Hematopoietic multipotent progenitor cell (in vitro differentiated cells): Measurements from ENCODE around the gene GRK5. TPM values are rescaled to one million over a fixed set of nuclear protein-coding genes. Genes with fewer than 3 reads are reported as not detected.

Experiments
- DNase-seq, 3 donors: peaks; one replicate each; pipeline ENCODE4 v3.0.0-alpha.2; 2011 to 2015; ENCODE audit warnings: low read depth in 2 of 3, low spot score in 2 of 3
- total RNA-seq: library from RNA; depleted of rRNA; stranded (reverse); fragments of >200 nt; gene quantifications from one replicate; pipeline ENCODE4 v1.2.3, GENCODE V29; 2012

Gene GRK5
- total RNA-seq, 1 donor, result 2.2 TPM

DNA sequence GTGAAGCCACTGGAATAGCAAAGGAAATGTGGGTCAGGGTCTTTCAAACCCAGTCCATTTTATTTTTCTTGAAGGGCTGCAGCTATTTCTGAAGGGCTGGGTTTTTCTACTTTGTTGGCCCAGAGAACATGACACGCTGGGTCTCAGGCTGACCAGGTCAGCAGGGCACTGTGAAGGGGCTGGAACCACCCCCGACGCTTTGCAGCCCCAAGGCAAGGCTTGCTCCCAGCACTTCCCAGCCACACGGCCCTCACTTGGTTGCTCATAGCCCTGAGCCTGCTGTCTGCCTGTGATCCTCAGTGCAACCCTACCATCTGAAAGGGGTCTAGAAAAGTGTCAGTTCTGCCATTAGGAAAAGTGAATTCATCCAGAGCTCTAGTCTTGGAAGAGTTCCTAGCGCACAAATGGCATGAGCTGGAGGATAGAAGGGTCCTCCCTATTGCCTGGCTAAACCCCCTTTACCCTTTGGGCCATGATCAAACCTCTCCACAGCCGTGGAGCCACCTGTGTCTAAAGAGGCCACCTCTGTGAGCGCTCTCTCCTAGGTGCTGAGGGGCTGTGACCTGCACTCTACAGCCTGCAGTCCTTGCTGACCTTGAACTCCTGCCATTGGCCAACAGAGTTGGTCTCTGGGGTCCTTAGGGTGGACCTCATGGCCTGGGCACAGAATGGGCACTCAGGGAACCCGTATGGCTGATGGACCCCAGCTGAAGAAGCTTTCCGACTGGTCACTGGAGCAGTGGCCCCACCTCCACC, 203.2 kb downstream of the GRK5 start:
- no peak for DNase-seq

DNA sequence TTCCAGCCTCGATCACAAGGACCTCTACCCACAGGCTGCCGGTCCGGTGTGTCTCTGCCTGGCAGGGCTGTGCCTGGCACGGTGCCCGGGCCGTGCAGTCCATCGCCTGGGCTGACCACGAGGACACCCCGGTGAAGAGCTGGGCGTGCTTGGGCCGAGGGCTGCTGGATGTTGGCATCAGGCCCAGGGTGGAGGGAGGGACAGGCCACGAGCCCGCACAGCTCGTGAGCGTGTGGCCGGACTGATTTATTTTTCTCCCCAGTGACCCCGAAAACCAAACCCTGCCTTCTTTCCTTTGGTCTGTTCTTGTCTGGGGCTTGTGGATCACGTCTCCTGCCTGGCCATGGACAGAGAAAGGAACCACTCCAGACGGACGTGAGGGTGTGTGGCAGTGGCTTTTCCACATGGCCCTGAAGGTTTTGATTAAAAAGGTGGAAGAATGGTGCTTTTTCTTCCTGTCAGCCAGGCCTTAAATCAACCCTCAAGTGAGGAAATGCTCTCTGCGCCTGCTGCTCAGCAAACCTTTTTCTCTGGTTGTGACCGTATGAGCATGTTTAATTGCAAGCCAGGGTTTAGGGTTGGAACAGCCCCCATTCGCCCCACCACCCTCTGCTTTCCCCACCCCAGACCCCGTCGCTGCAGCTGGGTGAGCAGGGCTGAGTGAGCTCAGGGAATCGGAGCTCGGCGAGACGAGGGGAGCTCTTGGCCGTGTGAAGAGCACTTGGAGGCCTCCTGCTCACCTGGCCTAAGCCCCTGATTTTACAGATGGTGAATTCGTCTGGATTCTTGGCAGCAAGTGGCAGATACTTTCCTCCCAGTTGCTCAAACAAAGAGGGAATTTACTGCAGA, 205.1 kb downstream of the GRK5 start:
- no peak for DNase-seq

DNA sequence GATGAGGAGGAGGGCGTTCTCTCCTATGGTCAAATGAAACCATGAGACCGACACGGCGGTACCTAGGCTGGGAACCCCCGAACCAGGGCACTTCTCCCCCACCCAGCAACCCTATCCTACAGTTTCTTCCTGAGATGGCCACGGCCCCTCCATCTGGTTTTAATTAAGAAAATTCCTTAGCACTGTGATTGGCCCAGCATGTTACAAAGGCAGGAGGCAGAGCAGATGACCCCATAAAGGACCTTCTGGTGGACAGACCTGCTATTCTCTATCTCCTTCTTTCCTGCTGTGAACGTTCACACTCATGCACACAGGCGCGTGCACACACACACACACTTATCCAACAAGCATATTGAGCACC, 205.7 kb downstream of the GRK5 start:
- no peak for DNase-seq

DNA sequence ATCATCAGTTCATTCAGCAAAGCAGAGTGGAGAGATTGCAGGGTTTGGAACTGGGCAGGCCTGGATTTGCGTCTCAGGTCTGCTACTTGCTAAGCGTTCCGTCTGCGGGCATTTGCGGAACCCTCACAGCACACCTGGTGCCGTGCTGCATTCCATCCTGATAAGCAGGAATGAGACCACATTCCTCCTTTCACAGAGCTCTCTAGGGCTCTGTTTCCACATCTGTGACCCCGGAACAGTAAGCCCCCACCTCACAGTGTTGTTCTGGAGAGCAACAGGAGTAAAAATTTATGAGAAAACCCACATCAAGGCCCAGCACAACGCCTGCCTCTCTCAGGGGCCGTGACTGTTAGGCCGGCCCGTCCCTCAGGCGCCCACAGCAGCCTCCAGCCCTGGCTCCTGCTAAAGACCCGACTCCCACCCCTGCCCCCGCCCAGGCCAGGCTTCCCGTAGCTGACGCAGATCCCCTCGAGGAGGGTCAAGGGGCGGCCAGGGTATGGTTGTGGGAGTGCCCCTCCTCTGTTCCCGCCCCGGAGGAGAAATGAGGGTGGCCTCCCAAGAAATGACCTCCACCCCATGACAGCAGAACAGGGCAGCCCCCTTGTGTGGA, 206.2 kb downstream of the GRK5 start:
- no peak for DNase-seq

DNA sequence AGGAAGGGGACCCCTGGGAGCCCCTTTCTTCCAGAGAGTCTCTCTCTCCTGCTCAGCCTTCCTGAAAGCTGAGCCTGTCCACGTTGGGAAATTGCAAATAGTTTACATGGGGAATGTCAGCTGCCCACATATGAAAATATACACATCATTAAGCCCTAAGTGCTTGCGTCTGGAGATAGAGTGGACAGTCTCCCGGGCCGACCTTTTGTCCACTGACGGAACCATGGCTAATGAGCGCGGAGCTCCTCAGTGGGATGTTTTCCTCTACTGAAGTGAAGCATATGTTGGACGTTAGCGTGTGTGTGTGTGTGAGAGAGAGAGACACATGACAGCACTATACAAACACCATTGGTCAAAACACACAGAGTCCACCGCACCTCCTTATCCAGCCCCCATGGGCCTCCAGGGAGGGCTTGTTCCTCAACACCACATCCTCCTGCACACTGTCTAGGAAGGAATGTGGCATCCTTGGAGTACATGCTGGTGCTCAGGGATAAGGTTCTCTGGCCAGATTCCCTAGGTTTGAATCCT, 206.8 kb downstream of the GRK5 start:
- DNase-seq, result no peak

DNA sequence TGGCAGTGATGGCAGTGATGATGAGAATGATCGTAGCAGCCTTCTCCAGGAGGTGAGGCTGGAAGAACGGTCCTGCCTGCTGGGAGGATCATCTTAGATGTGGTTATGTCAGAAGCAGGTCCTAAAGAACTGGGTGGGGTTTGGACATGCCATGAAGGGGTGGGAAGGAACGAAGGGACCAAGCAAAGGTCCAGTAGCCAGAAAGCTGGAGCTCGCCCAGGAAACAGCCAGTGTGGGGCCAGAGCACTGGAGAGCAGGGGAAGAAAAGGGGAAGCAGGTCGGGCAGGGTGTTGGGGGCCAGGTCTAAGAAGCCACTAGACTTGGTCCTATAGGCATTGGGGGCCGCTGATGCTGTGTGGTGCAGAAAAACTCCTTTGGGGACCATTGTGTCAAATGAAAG, 207.8 kb downstream of the GRK5 start:
- no peak for DNase-seq

DNA sequence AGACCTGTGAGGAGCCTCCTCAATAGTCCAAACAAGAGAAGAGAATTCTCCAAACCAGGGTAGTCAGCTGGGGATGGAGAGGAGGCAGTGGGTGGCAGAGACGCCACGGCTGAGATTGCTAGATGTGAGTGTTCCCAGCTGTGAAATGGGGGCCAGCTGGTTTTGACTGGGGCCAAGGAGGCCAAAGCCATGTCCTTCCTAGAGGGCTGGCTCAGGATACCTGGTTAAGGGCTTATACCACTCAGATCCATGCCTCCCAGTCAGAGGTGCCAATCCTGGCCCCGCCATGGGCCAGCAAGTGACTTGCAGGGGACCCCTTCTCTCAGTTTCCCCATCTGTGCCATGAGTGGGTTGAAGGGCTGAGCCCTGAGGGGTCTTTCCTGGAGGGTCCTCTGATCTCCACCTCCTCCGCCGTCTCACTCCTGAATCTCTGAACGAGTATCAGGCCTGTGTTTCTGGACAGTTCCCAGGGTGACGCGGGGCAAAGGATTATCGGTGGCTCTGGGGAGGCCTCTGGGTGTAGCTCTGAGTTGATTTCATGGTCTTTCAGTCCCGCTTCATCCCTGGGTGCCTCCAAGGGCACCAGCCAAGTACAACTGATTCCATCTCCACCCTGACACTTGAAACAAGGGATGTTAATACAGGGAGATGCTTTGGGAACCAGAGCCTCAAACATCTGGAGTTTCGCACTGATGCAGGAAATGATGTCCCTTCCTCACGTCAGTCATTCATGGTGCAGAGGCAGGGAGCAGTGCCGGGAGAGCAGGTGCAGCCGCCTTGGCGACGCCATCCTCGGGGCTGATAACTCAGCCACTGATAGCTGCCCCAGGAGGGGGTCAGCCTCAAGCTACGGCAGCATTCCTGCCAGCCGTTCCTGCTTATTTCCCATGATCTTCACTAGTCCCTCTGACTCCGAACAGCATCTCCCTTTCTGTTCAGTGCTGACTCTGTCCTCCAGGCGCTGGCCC, 208.4 kb downstream of the GRK5 start:
- DNase-seq, result no peak

DNA sequence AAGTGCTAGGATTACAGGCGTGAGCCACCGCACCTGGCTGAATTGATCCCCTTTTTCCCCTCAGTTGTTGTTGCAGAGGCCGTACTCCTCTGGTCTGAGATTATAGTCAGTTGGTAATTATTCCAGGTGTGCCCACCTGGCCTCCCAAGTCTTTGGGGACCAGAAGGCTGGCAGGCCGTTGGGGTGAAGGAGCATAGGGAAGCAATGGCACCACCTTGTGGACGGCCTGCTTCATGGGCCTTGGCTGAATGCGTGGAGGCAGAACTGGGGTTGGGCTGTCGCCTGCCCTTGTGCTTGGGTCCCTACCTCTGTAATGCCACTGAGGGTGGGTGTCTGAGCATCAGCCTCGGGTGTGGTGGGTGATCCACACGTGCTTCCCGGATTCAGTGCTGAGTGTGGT, 209.5 kb downstream of the GRK5 start:
- peak; percentile 33 to 83 (median 68) for DNase-seq

DNA sequence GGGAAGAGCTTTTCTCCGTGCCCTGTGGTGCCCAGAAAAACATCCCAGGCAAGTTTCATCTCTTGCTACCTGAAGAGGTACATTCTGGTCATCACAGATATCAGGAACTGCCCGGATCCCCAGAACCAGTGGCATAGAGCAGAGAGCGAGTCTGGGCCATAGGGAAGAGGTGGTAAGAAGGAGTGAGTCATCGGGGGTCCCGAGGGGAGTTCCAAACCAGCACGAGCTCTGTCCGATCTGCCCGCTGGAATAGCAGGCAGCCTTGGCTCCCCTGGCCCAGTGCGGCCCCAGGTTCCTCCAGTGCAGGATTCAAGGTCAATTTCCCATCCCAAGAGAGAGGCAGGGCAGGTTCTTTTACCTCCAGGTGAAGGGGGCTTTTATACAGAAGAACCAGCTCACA, 210.5 kb downstream of the GRK5 start:
- DNase-seq, result no peak

DNA sequence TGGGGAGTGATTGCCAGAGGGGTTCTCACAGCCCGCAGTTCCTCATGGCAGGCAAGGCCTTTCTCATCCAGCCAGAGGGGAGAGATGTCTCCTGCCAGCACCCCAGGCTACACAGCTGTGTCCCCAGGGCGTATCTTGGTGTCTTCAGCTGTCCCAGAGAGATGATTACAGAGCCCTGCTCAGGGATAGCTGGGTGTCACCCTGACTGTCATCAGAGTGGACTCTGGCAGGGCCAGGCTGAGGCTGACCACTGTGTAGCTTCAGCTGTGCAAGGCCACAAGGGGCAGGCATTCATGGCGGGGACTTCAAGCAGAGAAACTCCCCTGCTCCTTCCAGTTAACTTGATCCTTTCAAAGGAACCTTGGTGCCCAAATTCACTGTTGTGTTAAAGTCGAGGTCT, 211.0 kb downstream of the GRK5 start:
- DNase-seq, result no peak

DNA sequence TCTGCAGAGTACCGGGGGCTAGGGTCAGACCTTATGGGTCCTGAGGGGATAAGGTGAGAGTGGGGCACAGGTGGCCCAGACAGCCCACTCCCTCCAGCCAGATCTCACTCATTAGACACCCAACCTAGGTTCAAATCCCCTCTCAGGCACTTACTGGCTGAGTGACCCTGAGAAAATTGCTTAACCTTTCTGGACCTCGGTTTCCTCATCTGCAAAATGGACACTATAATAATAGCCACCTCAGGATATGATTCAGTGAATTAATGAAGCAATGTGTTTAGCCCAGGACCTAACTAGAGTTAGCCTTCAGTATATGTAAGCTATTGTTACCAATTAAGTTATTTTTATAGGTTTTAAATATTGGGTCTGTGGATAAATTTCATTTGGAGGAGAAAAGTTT, 212.6 kb downstream of the GRK5 start:
- no peak for DNase-seq

DNA sequence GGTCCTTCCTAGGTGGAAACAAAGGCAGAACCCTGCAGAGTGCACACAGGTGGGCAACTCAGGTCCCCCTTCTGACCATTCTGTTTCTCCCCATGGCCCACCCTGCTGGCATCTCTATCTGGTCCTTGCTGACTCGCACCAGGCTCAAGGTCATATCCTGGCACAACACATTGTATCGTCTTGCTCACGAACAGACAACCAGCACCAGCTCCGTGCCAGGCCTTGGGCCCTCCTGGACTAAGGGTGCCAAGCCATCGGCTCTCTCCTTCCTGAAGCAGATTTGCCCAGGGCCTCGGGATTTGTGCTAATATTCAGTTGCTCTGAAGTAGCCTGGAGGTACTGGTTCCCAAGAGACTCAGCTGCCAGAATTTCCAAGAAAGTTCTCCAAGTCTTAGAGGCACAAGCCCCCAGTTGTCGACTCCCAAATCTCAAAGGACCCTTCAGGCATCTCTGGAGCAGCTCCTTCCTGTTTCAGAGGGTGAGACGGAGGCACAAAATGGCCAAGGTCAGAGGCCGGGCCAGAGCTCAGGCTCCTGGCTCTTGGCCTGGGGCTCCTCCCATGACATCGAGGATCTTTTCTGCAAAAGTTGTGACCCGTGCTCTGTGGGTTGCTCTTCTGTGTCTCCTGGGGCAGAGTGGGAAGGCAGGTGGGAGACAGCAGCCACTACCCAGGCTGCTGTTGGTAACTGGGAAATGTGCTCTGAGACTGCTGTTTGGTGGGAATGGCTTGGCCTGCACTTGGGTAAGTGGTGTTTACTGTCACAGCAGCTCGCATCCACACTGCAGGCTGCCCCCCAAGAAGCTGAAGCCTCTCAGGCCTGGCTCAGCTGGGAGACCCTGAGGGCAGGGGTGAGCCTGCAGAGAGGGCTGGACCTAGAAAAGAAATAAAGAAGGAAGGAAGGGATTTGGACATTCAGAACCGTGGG, 213.8 kb downstream of the GRK5 start:
- DNase-seq, result no peak

DNA sequence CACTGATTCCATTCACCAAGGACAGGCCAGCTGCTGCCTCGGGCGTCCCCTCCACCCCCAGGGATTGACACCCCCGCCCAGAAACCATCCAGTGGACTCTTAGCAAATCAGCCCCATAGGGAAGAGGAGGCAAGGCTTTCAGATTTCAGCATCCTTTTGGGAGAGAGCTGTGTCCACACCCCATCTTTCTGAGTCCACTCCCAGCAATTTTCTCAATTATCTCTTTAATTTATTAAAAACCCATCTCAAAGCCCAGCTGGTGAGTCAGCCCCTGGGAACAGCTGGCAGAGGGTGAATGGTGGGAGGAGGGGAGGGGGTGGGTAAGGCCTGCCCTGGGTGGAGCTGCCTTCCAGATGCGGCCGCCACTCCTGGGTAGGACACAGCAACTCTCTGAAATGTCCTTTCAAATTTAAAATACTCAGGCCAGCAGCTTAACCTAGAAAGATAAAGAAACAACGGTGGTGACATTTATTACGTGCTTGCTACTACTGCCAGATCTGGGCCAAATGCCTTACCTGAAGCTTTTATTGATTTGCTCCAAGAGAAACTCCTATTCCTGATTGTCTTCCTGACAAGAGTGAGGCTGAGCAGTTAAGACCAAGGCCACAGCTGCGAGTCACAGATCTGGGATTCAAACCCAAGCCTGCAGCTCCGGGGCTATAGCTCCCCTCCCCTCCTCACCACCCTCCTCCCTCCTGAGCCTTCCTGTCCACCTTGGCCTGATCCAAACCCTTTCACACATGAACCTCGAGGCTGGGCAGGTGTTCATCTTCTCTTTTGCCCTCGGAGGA, 214.7 kb downstream of the GRK5 start:
- no peak for DNase-seq

DNA sequence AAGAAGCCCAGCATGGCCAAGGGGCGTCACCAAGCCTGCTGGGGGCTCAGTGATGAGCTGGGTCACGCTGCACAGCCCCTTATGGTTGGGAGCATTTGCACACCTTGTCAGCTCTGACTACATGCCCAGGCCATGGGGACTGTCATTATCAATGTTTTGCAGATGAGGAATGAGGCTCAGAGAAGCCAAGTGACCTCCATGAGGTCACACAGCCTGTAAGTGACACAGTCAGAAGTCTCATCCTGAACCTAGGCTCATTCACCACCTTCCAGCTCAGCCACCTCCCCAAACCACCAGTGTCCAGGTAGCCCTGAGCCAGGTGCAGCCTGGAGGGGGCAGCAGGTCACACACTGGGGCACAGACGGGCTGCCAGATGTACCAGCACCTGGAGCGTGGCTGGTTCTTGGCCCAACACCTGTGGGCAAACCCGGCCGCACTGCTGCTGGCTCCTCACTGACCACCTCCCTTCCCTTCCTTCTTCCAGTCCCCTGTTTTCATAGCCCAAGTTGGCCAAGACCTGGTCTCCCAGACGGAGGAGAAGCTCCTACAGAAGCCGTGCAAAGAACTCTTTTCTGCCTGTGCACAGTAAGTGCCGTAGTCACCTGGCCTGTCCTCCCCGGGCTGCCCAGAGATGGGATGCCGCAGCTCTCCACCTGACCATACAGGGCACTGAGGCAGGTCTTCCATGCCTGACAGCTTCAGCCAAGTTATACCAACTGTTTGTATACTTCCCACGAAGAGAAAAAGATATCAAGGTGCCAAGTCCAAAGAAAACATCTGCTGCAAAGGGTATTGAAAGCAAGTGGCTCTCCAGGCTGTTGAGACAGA, 215.5 kb downstream of the GRK5 start:
- no peak for DNase-seq

DNA sequence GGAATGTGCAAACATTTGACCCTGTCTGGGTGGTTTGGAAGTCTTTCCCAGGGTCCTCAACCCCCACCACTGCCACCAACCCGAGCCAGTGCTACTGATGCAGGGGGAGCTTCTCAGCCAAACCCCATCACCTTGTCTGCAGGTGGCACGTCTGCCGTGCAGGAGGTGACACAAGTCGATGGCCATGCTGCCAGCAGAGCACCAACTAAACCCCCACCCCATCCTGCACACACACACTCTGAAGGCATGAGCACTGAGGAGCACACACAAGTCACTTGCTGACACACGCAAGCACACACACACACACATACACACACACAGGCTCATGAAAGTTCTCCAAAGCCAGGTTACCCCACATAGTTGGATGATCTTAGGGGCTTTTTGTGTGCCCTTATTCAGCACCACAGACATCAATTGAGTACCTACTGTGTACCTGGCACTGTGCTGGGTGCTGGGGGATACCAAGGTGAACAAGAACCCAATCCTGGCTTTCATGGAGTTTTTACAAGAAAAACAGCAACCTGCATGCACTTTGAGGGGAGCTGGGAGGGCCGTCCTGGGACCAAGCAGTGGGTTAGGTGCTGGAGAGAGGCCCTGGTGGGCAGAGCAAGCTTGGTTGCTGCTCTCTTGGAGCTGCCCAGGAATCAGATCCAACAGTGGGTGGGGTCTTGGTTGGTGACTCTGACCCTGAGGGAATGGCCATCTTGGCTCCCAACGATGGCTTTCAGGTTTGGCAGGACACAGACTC, 216.3 kb downstream of the GRK5 start:
- DNase-seq, result no peak

DNA sequence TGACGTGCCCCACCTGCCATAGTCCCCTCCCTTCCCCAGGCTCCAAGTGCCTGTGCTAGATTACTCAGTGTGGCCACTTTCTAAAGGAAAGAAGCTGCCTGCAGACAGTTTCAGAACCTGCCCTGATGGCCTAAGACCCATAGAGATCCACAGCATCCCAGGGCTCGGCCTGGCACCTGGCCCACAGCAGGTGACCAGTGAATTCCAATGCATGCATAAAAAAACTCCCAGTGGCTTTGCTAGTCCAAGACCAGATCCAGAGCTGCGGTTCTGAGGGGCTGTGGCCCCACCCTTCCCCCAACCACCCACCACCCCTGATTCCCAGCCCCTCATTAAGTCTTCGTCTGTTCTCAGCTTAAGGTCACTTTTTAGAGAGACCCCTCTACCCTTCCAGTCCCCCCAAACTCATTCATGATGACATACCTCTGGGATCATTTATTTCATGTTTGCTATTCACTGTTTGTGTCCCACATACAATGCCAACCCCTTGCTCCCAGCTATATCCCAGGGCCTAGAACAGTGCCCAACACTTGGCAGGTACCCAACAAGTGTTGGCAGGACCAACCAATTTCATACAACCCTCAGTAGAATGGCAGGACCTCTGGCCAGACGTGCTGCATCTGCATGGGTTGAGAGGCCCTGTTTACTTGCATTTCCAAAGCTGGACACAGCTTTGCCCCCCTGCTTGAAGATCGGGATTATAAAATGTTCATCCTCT, 217.0 kb downstream of the GRK5 start:
- no peak for DNase-seq
